ENCODE results near the gene LYZL2.
"Not testable (repeated sequence)": the region's sequence is repeated elsewhere in the genome, so short reads cannot be mapped to it uniquely, and the experiment has no call there.

DNA sequence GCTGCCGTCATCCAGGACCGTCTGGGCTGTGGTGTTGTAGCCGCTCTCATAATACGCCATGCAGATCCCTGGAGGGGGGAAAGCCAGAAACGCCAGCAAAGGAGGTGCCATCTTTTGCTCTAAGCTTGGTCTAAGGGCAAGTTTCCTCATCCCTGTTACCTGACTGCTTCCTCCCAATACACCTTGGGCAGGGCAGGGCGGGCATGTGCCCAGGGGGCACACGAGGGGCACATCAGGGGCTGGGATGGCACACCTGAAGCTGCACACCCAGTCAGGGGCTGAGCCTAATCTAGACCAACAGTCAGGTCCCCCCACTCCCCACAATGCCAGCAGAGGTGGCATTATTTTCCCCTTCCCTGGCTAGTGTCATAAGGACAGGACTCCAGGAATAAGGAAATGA lies 3.4 kb downstream of the LYZL2 start:
- TF ChIP-seq POLR2A (IDR thresholded peaks at IDR 0.05; ENCODE audit: low read length); GATA1 (IDR thresholded peaks at IDR 0.05; ENCODE audit: low read depth, low read length): not testable (repeated sequence)
